ENCODE measurements around the gene PRKCZ. TPM values are rescaled to one million over a fixed set of nuclear protein-coding genes. Genes with fewer than 3 reads are reported as not detected.

PRKCZ gene
- total and polyA plus RNA-seq, 2 experiments from 2014 or later = 26.2 to 36.9 TPM

GRCh38 chr1:2143814-2144500, 93.7 kb downstream of the PRKCZ start:
- H3K4me3 ChIP-seq = no peak overlapping the region
- H3K4me2 ChIP-seq = no peak overlapping the region
- H4K20me1 ChIP-seq (replicated peaks; ENCODE audit: insufficient read depth) = no peaks in the 10 kb centered on the region
- H2AFZ ChIP-seq = no peak overlapping the region
- Mint-ChIP-seq H3K9me3 (no peaks in the 10 kb centered on the region), H3K4me3 (no peak overlapping the region), H3K36me3 (ENCODE audit: low read depth) (no peaks in the 10 kb centered on the region; the same call in 2 of the 3 replicates), H3K27ac (no peak overlapping the region), H3K27me3 (ENCODE audit: insufficient read depth, low read depth, poor library complexity) (no peaks in the 10 kb centered on the region), H3K4me1 (peaks cover 2% of the 10 kb centered on the region; the same call in 1 of the 3 replicates)
- no peaks in the 10 kb centered on the region for H3F3A ChIP-seq (replicated peaks; ENCODE audit: low read depth)
- H3K4me1 ChIP-seq (ENCODE audit: insufficient read depth) = no peaks in the 10 kb centered on the region
- H3K36me3 ChIP-seq (ENCODE audit: insufficient read depth) = no peaks in the 10 kb centered on the region
- no peaks in the 10 kb centered on the region for H3K9me2 ChIP-seq (ENCODE audit: insufficient read depth)
- H3K27ac ChIP-seq (ENCODE audit: low read depth) = no peak overlapping the region
- DNase-seq (ENCODE audit: low spot score) (no peak), ATAC-seq (no peak)
- H3K27me3 ChIP-seq (ENCODE audit: insufficient read depth) = no peaks in the 10 kb centered on the region
- H3K79me2 ChIP-seq (replicated peaks; ENCODE audit: insufficient read depth) = no peaks in the 10 kb centered on the region
- no peak for TF ChIP-seq STAT1 (IDR thresholded peaks at IDR 0.05; ENCODE audit: unreplicated experiment)
- TF ChIP-seq, protein P1, sequence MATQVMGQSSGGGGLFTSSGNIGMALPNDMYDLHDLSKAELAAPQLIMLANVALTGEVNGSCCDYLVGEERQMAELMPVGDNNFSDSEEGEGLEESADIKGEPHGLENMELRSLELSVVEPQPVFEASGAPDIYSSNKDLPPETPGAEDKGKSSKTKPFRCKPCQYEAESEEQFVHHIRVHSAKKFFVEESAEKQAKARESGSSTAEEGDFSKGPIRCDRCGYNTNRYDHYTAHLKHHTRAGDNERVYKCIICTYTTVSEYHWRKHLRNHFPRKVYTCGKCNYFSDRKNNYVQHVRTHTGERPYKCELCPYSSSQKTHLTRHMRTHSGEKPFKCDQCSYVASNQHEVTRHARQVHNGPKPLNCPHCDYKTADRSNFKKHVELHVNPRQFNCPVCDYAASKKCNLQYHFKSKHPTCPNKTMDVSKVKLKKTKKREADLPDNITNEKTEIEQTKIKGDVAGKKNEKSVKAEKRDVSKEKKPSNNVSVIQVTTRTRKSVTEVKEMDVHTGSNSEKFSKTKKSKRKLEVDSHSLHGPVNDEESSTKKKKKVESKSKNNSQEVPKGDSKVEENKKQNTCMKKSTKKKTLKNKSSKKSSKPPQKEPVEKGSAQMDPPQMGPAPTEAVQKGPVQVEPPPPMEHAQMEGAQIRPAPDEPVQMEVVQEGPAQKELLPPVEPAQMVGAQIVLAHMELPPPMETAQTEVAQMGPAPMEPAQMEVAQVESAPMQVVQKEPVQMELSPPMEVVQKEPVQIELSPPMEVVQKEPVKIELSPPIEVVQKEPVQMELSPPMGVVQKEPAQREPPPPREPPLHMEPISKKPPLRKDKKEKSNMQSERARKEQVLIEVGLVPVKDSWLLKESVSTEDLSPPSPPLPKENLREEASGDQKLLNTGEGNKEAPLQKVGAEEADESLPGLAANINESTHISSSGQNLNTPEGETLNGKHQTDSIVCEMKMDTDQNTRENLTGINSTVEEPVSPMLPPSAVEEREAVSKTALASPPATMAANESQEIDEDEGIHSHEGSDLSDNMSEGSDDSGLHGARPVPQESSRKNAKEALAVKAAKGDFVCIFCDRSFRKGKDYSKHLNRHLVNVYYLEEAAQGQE (IDR thresholded peaks at IDR 0.05; ENCODE audit: unreplicated experiment) = no peak
- TF ChIP-seq EZH2 (IDR thresholded peaks at IDR 0.05; ENCODE audit: low read depth, unreplicated experiment) = no peak

- Mint-ChIP-seq H3K4me1 (peaks cover 2% of the 10 kb centered on the region; the same call in 1 of the 3 replicates), H3K4me3 (no peak overlapping the region), H3K36me3 (ENCODE audit: low read depth) (no peaks in the 10 kb centered on the region; the same call in 1 of the 3 replicates), H3K27me3 (ENCODE audit: insufficient read depth, low read depth, poor library complexity) (no peaks in the 10 kb centered on the region), H3K9me3 (no peaks in the 10 kb centered on the region), H3K27ac (no peak overlapping the region)
- H3K9me2 ChIP-seq (ENCODE audit: insufficient read depth) = no peaks in the 10 kb centered on the region
- H3K36me3 ChIP-seq (ENCODE audit: insufficient read depth) = no peaks in the 10 kb centered on the region
- H3K27ac ChIP-seq (ENCODE audit: low read depth) = no peak overlapping the region
- H3K4me2 ChIP-seq = no peak overlapping the region
- no peak for ATAC-seq
- H3F3A ChIP-seq (replicated peaks; ENCODE audit: low read depth) = no peaks in the 10 kb centered on the region
- no peak overlapping the region for H3K4me3 ChIP-seq
- no peaks in the 10 kb centered on the region for H3K79me2 ChIP-seq (replicated peaks; ENCODE audit: insufficient read depth)
- DNase-seq (ENCODE audit: low spot score) = no peak
- H2AFZ ChIP-seq = no peak overlapping the region
- no peaks in the 10 kb centered on the region for H3K27me3 ChIP-seq (ENCODE audit: insufficient read depth)
- H3K4me1 ChIP-seq (ENCODE audit: insufficient read depth) = no peaks in the 10 kb centered on the region
- H4K20me1 ChIP-seq (replicated peaks; ENCODE audit: insufficient read depth) = no peaks in the 10 kb centered on the region
- TF ChIP-seq JUNB (IDR thresholded peaks at IDR 0.05; ENCODE audit: unreplicated experiment) (no peak), NANOG (IDR thresholded peaks at IDR 0.05; ENCODE audit: borderline replicate concordance) (no peak), EZH2phosphoT487 (IDR thresholded peaks at IDR 0.05; ENCODE audit: unreplicated experiment) (no peak), CREB1 (CRISPR knock-in tag; IDR thresholded peaks at IDR 0.05; ENCODE audit: low read depth) (no peak)
- TF ChIP-seq, protein P2, sequence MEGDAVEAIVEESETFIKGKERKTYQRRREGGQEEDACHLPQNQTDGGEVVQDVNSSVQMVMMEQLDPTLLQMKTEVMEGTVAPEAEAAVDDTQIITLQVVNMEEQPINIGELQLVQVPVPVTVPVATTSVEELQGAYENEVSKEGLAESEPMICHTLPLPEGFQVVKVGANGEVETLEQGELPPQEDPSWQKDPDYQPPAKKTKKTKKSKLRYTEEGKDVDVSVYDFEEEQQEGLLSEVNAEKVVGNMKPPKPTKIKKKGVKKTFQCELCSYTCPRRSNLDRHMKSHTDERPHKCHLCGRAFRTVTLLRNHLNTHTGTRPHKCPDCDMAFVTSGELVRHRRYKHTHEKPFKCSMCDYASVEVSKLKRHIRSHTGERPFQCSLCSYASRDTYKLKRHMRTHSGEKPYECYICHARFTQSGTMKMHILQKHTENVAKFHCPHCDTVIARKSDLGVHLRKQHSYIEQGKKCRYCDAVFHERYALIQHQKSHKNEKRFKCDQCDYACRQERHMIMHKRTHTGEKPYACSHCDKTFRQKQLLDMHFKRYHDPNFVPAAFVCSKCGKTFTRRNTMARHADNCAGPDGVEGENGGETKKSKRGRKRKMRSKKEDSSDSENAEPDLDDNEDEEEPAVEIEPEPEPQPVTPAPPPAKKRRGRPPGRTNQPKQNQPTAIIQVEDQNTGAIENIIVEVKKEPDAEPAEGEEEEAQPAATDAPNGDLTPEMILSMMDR (conservative IDR thresholded peaks at IDR 0.05; ENCODE audit: low read depth in 2 of 2) = no peak
- TF ChIP-seq, protein P3, sequence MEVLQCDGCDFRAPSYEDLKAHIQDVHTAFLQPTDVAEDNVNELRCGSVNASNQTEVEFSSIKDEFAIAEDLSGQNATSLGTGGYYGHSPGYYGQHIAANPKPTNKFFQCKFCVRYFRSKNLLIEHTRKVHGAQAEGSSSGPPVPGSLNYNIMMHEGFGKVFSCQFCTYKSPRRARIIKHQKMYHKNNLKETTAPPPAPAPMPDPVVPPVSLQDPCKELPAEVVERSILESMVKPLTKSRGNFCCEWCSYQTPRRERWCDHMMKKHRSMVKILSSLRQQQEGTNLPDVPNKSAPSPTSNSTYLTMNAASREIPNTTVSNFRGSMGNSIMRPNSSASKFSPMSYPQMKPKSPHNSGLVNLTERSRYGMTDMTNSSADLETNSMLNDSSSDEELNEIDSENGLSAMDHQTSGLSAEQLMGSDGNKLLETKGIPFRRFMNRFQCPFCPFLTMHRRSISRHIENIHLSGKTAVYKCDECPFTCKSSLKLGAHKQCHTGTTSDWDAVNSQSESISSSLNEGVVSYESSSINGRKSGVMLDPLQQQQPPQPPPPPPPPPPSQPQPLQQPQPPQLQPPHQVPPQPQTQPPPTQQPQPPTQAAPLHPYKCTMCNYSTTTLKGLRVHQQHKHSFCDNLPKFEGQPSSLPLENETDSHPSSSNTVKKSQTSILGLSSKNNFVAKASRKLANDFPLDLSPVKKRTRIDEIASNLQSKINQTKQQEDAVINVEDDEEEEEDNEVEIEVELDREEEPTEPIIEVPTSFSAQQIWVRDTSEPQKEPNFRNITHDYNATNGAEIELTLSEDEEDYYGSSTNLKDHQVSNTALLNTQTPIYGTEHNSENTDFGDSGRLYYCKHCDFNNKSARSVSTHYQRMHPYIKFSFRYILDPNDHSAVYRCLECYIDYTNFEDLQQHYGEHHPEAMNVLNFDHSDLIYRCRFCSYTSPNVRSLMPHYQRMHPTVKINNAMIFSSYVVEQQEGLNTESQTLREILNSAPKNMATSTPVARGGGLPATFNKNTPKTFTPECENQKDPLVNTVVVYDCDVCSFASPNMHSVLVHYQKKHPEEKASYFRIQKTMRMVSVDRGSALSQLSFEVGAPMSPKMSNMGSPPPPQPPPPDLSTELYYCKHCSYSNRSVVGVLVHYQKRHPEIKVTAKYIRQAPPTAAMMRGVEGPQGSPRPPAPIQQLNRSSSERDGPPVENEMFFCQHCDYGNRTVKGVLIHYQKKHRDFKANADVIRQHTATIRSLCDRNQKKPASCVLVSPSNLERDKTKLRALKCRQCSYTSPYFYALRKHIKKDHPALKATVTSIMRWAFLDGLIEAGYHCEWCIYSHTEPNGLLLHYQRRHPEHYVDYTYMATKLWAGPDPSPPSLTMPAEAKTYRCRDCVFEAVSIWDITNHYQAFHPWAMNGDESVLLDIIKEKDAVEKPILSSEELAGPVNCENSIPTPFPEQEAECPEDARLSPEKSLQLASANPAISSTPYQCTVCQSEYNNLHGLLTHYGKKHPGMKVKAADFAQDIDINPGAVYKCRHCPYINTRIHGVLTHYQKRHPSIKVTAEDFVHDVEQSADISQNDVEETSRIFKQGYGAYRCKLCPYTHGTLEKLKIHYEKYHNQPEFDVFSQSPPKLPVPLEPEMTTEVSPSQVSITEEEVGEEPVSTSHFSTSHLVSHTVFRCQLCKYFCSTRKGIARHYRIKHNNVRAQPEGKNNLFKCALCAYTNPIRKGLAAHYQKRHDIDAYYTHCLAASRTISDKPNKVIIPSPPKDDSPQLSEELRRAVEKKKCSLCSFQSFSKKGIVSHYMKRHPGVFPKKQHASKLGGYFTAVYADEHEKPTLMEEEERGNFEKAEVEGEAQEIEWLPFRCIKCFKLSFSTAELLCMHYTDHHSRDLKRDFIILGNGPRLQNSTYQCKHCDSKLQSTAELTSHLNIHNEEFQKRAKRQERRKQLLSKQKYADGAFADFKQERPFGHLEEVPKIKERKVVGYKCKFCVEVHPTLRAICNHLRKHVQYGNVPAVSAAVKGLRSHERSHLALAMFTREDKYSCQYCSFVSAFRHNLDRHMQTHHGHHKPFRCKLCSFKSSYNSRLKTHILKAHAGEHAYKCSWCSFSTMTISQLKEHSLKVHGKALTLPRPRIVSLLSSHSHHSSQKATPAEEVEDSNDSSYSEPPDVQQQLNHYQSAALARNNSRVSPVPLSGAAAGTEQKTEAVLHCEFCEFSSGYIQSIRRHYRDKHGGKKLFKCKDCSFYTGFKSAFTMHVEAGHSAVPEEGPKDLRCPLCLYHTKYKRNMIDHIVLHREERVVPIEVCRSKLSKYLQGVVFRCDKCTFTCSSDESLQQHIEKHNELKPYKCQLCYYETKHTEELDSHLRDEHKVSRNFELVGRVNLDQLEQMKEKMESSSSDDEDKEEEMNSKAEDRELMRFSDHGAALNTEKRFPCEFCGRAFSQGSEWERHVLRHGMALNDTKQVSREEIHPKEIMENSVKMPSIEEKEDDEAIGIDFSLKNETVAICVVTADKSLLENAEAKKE (CRISPR knock-in tag; IDR thresholded peaks at IDR 0.05) = no peak
These were observed 94.4 kb downstream of the PRKCZ start for GRCh38 chr1:2144501-2145090.
